Smooth muscle cell (in vitro differentiated cells): Measurements from ENCODE around the gene RASA1. TPM values are rescaled to one million over a fixed set of nuclear protein-coding genes. Genes with fewer than 3 reads are reported as not detected.

ENCODE experiments used
- DNase-seq: peaks from one replicate; lab custom pipeline; 2025; ENCODE audit not compliant: unreplicated experiment; lab: John Stamatoyannopoulos, UW
- H2AFZ ChIP-seq: fragments of 200-600 bp; sonication (generic); 2 replicates; pipeline ENCODE4 v1.6.0; 2016; ENCODE audit warnings: antibody characterized with exemption, low read depth, mild to moderate bottlenecking
- H3F3A ChIP-seq: fragments of 200-600 bp; sonication (generic); 2 replicates; pipeline ENCODE4 v1.6.0; 2017; ENCODE audit warnings: antibody characterized with exemption, low read depth
- H3K27ac ChIP-seq: fragments of 200-600 bp; sonication (generic); 2 replicates; pipeline ENCODE4 v1.5.1; 2016; ENCODE audit warnings: low read depth, mild to moderate bottlenecking
- H3K27me3 ChIP-seq: fragments of 200-600 bp; sonication (generic); 2 replicates; pipeline ENCODE4 v1.6.1; 2016; ENCODE audit warnings: low read depth, mild to moderate bottlenecking
- H3K36me3 ChIP-seq: fragments of 200-600 bp; sonication (generic); 2 replicates; pipeline ENCODE4 v1.5.1; 2016; ENCODE audit warnings: low read depth
- H3K4me1 ChIP-seq: fragments of 200-600 bp; sonication (generic); 2 replicates; pipeline ENCODE4 v1.5.1; 2016; ENCODE audit warnings: low read depth
- H3K4me2 ChIP-seq: fragments of 200-600 bp; sonication (generic); 2 replicates; pipeline ENCODE4 v1.6.0; 2016; ENCODE audit warnings: mild to moderate bottlenecking
- H3K4me3 ChIP-seq: fragments of 200-600 bp; sonication (generic); 2 replicates; pipeline ENCODE4 v1.5.1; 2016; ENCODE audit warnings: mild to moderate bottlenecking
- H3K79me2 ChIP-seq: fragments of 200-600 bp; sonication (generic); 2 replicates; pipeline ENCODE4 v1.6.0; 2016; ENCODE audit warnings: low read depth, mild to moderate bottlenecking
- H3K9ac ChIP-seq: fragments of 200-600 bp; sonication (generic); 2 replicates; pipeline ENCODE4 v1.6.0; 2016; ENCODE audit warnings: low read depth
- H3K9me3 ChIP-seq: fragments of 200-600 bp; sonication (generic); replicated peaks from 2 replicates; pipeline ENCODE4 v1.5.1; 2016; ENCODE audit warnings: low read depth
- H4K20me1 ChIP-seq: fragments of 200-600 bp; sonication (generic); 2 replicates; pipeline ENCODE4 v1.6.0; 2016; ENCODE audit warnings: low read depth
- CTCF ChIP-seq: fragments of 200-600 bp; sonication (generic); IDR thresholded peaks from 2 replicates; pipeline ENCODE4 v1.5.1; 2017; ENCODE audit warnings: borderline replicate concordance, mild to moderate bottlenecking, antibody characterized with exemption; ENCODE audit not compliant: insufficient read depth, poor library complexity, severe bottlenecking
- WGBS: methylation state at CpG from one replicate; pipeline ENCODE4 v1.1.7; 2016; ENCODE audit warnings: low lambda C conversion rate; 5-methylcytosine and 5-hydroxymethylcytosine counted together
- polyA plus RNA-seq: library from polyadenylated mRNA; unstranded; fragments of >200 nt; fragmentation: Nextera tagmentation; extraction: Ambion mirVana; gene quantifications from 2 replicates; pipeline ENCODE4 v1.2.1, GENCODE V29; 2016
- total RNA-seq: library from RNA; depleted of rRNA; stranded (reverse); fragments of >200 nt; gene quantifications from 2 replicates; pipeline ENCODE4 v1.2.3, GENCODE V29; 2014

The RASA1 gene
- total and polyA plus RNA-seq, 2 experiments from 2014 or later = 28.9 to 59.6 TPM

- TF ChIP-seq CTCF = no peak
- 71% methylated on average over 1 of the region's 1 CpG for WGBS
Measured at GRCh38 chr5:87423755-87424154, 156.1 kb downstream of the RASA1 start.

GRCh38 chr5:87430863-87431457 lies 163.3 kb downstream of the RASA1 start:
- Histone ChIP-seq H3K4me3 (no peak overlapping the region), H2AFZ (no peak overlapping the region), H3K4me1 (no peaks in the 10 kb centered on the region), H4K20me1 (no peaks in the 10 kb centered on the region), H3K27me3 (no peaks in the 10 kb centered on the region), H3F3A (no peaks in the 10 kb centered on the region), H3K36me3 (no peaks in the 10 kb centered on the region), H3K9ac (no peak overlapping the region), H3K9me3 (no peaks in the 10 kb centered on the region), H3K27ac (no peak overlapping the region), H3K79me2 (no peaks in the 10 kb centered on the region), H3K4me2 (no peak overlapping the region)
- no peak for TF ChIP-seq CTCF
- no peak for DNase-seq

More at GRCh38 chr5:87423755-87424154, 156.1 kb downstream of the RASA1 start:
- DNase-seq = no peak
- no peaks in the 10 kb centered on the region for H3K79me2 ChIP-seq
- H3K9ac ChIP-seq = no peak overlapping the region
- H4K20me1 ChIP-seq = no peaks in the 10 kb centered on the region
- H3K4me2 ChIP-seq = no peak overlapping the region
- no peaks in the 10 kb centered on the region for H3K36me3 ChIP-seq
- H3K9me3 ChIP-seq = no peaks in the 10 kb centered on the region
- no peak overlapping the region for H3K4me3 ChIP-seq
- H3F3A ChIP-seq = no peaks in the 10 kb centered on the region
- H3K4me1 ChIP-seq = no peaks in the 10 kb centered on the region
- no peaks in the 10 kb centered on the region for H3K27me3 ChIP-seq
- no peak overlapping the region for H2AFZ ChIP-seq
- H3K27ac ChIP-seq = no peak overlapping the region

- Histone ChIP-seq H3K27ac (no peak overlapping the region), H4K20me1 (no peaks in the 10 kb centered on the region), H3K9me3 (no peaks in the 10 kb centered on the region), H3F3A (no peaks in the 10 kb centered on the region), H3K9ac (no peak overlapping the region), H3K4me1 (no peaks in the 10 kb centered on the region), H2AFZ (no peak overlapping the region), H3K36me3 (no peaks in the 10 kb centered on the region), H3K79me2 (no peaks in the 10 kb centered on the region), H3K4me3 (no peak overlapping the region), H3K27me3 (no peaks in the 10 kb centered on the region), H3K4me2 (no peak overlapping the region)
- TF ChIP-seq CTCF = no peak
- WGBS = 63% methylated on average over 2 of the region's 2 CpGs
- no peak for DNase-seq
Measured at GRCh38 chr5:87432460-87432859, 164.8 kb downstream of the RASA1 start.

- H3K9ac ChIP-seq = no peak overlapping the region
- no peaks in the 10 kb centered on the region for H4K20me1 ChIP-seq
- no peaks in the 10 kb centered on the region for H3K4me1 ChIP-seq
- no peaks in the 10 kb centered on the region for H3K9me3 ChIP-seq
- H3K27me3 ChIP-seq = no peaks in the 10 kb centered on the region
- no peak overlapping the region for H2AFZ ChIP-seq
- WGBS = 89% methylated on average over 1 of the region's 1 CpG
- H3F3A ChIP-seq = no peaks in the 10 kb centered on the region
- no peak for DNase-seq
- H3K36me3 ChIP-seq = no peaks in the 10 kb centered on the region
- H3K4me2 ChIP-seq = no peak overlapping the region
- H3K27ac ChIP-seq = no peak overlapping the region
- no peak for TF ChIP-seq CTCF
- H3K4me3 ChIP-seq = no peak overlapping the region
- H3K79me2 ChIP-seq = no peaks in the 10 kb centered on the region
Measured at GRCh38 chr5:87433945-87434344, 166.3 kb downstream of the RASA1 start.
